Measurements from ENCODE around the gene ADGRF5.

- no peak for TF ChIP-seq POLR2AphosphoS5 (IDR thresholded peaks at IDR 0.05; ENCODE audit: low read depth, low read length)
- no peak for TF ChIP-seq TAF1 (IDR thresholded peaks at IDR 0.05; ENCODE audit: low read depth, low read length)
- TF ChIP-seq POLR2A (IDR thresholded peaks at IDR 0.05; ENCODE audit: low read depth, low read length), result no peak
- TF ChIP-seq SPI1 (IDR thresholded peaks at IDR 0.05; ENCODE audit: low read depth, low read length), result no peak
- TF ChIP-seq PAX5 (IDR thresholded peaks at IDR 0.05; ENCODE audit: insufficient read depth, low read length, severe bottlenecking), result no peak
Measured at GRCh38 chr6:46921059-46921458, 679 bp downstream of the ADGRF5 start.
